Kidney glomerular epithelial cell (primary cell): ENCODE data around the gene MED12L.
A peak's percentile ranks its signal among the peaks of the same experiment; 100 is the strongest.
"Not testable (repeated sequence)": the region's sequence is repeated elsewhere in the genome, so short reads cannot be mapped to it uniquely, and the experiment has no call there.

Experiments
- DNase-seq: peaks from one replicate; lab custom pipeline; 2025; lab: John Stamatoyannopoulos, UW

Gene MED12L

GRCh38 chr3:151372063-151372820 is 286.8 kb downstream of the MED12L start:
- DNase-seq: no peak

DNA sequence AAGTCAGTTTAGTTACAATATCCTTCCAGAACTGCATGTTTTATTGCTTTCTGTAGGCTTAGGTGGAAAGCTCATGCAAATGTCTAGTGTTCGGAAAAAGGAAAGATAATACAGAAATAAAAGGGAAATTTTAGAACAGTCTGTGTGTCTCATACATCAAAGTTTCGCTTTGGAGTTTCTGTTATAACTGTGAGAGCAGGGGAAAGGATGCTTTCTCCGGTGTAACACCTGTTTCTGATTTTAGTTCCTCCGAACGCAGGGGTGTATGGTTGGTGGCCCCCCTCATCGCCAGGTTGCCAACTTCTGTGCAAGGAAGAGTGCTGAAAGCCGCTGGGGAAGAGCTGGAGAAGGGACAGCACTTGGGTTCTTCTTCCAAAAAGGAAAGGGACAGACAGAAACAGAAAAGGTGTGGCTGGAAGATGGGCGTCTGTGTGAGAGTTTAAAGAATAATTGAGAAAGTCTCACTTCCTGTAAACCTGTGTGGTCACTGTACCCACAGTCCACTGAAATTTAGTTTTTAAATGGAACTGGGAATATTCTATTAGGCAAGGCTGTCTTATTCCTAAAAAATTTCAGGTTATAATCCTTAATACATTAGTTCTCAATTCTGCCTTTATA is 292.4 kb downstream of the MED12L start:
- DNase-seq: no peak

- DNase-seq: no peak
Observed at GRCh38 chr3:151379083-151379734, 293.7 kb downstream of the MED12L start.

DNA sequence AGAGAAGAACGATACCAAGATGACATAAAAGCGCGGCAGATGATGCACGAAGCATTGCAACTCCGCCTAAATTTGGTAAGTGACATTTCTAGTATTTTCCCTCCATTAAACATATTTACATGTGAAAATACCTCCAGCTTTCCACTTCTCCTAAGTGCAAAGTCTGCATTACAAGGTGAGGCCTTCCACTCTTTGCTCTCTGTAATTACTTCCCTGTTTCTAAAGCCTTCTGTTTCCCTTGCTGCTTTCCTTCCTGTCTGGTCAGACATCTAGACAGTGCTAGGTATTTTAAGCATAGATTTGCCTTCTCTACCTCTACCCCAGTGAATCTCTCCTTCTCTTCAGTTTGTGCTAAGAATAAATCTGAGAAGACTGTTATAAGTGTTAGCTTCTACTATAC is 297.2 kb downstream of the MED12L start:
- no peak for DNase-seq

DNA sequence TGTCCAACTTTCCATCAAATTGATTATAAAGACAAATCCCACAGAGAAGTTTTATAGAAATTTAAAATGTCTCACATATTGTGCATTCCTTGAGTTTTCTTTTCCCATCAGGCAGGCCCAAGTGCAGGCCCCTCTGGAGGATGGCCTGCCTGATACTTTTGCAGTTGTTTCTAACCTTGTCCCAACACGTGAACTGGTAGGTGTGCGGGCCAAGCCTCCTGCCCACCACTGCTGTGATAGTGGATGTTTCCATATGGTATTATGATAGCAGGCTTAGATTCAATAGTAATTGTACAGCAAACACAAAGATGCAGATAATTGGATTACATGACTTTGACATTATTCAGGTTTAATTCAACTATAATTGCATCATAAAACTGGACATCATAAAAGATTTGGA is 297.6 kb downstream of the MED12L start:
- DNase-seq: no peak

- DNase-seq: no peak
Observed at GRCh38 chr3:151383956-151384355, 298.5 kb downstream of the MED12L start.

DNA sequence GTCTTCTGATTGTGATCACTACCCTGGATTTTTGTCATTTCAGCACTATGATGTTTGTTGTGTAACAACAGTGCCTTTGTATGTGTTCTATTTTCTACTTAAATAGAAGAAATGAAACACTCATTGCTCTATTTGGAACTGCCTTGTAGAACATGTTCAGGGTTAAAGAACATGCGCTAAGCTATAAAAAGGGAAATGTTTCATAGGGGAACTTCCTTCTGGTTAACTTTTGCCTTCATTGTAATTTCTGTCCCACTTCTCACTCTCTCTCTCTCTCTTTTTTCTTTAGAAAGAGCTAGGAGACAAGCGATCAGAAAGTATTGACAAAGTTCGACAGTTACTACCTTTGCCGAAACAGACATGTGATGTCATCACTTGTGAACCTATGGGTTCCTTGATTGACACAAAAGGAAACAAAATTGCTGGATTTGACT is 299.3 kb downstream of the MED12L start, which contains the start of gene P2RY12:
P2RY12 (minus strand) TSS at position 13 of the 434 bp plus-strand sequence. CDS start 45,908 bp downstream, outside the sequence.
- no peak for DNase-seq

DNA sequence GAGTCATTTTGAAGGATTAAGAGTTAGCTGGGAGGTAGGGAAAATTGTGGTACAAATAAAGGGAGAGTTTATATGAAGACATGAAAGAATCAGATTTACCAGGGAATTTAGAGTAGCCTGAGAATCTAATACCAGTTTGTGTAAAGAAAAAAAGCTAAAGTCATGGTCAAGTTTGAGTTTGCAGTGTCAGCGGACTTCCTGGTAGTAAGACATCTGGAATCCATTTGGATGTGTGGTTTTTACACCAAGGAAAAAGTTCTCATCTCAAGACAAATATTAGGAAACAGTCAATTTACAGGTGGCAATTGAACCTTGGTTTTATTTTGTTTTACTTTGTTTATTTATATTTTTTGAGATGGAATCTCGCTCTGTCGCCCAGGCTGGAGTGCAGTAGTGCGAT is 300.6 kb downstream of the MED12L start:
- DNase-seq: no peak

DNA sequence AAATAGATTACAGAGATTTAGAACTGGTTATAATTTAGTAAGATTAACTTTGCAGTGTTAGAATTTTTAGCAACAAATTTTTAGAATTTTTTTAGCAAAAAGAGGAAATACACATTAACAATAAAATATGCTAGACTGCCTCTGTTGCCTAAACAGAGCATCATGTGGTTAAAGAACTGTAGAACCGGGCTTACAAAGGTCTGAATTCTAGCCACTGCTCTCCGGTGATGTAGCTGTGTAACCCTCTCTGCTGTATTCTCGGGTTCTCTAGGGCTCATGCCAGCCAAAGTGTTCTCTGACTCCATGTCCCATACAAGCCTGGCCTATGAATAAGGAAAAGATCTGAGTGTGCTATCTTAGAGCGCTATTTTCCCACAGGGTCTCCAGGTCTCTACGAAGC is 302.0 kb downstream of the MED12L start:
- no peak for DNase-seq

DNA sequence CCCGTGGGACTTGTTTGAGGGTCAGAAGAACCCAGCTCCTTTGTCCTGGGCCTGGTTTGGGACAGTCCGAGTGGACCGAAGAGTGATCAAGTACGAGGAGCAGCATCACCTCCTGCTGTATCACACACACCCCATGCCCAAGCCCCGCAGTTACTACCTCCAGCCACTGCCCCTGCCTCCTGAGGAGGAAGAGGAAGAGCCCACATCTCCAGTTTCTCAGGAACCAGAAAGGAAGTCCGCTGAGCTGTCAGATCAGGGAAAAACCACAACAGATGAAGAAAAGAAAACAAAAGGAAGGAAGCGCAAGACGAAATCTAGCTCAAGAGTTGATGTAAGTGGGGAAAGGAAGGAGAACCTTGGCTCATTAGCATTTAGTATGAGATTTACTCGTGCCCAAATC is 302.4 kb downstream of the MED12L start:
- DNase-seq: no peak

DNA sequence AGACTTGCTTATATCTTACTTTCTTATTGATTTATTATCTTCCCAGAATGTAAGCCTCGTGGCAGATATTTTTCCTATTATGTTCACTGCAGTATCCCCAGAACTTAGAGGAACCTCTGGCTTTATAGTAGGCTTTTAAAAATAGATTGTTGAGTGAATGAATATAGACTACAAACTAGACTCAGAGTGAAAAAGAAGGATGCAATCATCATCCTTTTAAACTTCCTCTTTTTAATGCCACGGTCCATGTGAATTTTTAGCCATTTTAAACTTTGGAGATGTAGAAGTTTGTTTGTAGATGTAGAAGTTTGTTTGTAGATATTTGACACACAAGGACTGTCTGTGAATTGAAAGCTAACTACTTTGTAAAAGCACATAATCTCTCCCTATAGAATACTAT is 306.3 kb downstream of the MED12L start:
- no peak for DNase-seq

DNA sequence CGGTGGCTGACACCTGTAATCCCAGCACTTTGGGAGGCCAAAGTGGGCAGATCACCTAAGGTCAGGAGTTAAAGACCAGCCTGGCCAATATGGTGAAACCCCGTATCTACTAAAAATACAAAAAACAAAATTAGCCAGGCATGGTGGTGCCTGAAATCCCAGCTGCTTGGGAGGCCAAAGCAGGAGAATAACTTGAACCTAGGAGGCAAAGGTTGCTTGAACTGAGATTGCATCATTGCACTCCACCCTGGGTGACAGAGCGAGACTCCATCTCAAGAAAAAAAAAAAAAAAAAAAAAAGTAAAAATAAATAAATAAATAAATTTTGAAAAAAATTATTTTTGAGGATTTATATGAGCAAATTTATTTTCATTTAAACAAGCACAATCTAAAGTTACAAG is 306.7 kb downstream of the MED12L start:
- not testable (repeated sequence) for DNase-seq

- DNase-seq: no peak
Observed at GRCh38 chr3:151393146-151393830, 307.8 kb downstream of the MED12L start.

GRCh38 chr3:151393941-151394340 is 308.5 kb downstream of the MED12L start:
- no peak for DNase-seq

- DNase-seq: no peak
Observed at GRCh38 chr3:151394611-151395010, 309.1 kb downstream of the MED12L start.

GRCh38 chr3:151395806-151396205 is 310.3 kb downstream of the MED12L start:
- DNase-seq: peak; percentile 33

- DNase-seq: no peak
Observed at GRCh38 chr3:151398895-151399294, 313.4 kb downstream of the MED12L start.

DNA sequence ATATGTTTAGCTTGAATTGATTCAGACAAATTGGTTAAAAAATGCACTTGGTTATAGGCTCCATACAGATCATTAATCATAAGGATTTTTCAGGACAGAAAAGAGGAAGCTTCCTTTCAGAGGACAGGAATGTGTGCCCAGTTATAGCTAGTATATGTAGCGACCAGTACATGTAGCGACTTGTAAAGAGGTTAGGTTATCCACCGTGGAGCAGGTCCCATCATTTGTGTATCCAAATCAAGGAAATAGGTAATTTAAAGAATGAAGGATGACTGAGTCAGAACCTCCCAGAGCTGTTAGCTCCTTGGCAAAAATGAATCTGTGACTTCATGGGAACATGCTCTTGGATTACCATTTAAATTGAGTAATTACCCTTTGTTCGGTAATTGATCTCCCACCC is 314.9 kb downstream of the MED12L start:
- DNase-seq: no peak

DNA sequence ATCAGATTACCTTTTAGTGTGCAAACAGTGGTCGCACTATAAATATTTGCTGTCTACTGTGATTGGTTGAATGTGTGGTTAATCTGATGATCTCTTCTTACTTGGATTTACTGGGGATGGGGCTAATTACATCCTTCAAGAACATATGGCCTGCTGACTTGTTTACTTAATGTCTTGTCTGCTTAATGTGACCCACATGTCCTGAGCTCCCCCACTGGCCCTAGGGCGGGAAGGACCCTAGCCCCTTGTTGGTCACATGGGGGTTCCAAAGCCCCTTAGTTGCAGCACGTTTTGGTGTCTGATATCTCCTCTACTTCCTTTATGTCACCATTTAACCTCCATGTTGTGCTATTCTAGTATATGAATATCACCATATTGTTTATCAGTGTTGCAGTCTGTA is 316.9 kb downstream of the MED12L start:
- DNase-seq: no peak

DNA sequence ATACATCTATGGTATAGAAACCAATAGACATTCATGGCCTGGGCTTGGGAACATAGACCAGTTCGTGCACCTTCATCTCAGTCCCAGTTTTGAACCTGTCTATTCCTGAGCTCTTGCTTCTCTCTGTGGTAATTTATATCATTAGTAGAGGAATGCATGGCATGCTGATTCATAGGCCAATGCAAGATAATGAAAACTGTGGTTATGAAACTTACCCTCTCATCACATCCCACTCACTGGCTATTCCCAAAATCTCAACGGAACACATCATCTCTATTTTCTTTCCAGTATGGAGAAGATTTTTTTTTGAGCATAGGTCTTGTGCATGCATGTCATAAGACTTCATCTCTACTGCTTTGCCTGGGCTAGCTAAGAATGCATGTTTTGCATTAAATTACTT is 317.8 kb downstream of the MED12L start:
- DNase-seq: peak; percentile 49

DNA sequence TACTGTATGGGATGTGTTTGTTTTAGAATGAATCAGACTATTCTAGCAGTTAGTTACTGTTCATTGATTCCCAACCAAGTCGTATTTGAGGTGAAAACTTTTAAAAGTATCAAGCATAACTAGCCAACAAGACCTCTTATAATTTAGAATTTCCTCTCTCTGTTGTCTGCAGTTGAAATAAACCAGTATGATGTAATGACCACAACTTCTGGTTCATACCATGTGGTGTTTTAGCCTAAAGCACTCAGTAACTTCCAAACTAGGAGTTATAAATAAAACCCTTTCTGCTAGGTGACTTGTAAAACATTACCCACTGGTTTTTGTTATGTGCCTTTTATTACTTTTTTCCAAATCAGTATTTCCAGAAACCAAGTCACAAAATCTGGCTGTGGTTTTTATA is 318.9 kb downstream of the MED12L start:
- peak; percentile 35 for DNase-seq

DNA sequence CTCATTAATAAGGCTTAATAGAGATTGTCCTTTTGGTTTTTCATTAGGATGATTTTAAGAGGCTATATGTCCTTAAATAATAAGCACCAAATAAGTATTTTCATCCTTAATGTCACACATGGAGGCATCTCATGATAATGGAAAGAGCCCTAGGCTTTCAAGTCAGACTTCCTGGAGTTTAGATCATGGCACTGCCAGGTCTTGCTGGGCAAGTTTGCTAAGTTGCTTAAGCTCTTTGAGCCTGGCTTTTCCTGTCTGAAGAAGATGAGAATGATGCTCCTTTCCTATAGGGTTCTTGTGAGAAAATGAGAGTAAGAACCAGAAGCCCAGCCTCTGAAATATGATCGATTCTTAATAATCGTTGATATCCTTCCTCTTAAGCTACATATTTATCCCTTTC is 322.5 kb downstream of the MED12L start:
- DNase-seq: no peak
